HL-60 (cell line): ENCODE measurements around the gene OTOF.

Source experiments
- CTCF ChIP-seq: IDR thresholded peaks from one replicate; pipeline ENCODE4 v1.5.1; 2011; ENCODE audit warnings: low read length, control low read depth, inconsistent platforms; ENCODE audit not compliant: insufficient read depth
- POLR2AphosphoS5 ChIP-seq: IDR thresholded peaks from 2 replicates; pipeline ENCODE4 v1.6.1; 2012; ENCODE audit warnings: low read depth
- TF ChIP-seq, protein P1 (sequence below): IDR thresholded peaks from 2 replicates; pipeline ENCODE4 v1.6.1; 2012; ENCODE audit warnings: low read depth; ENCODE audit not compliant: insufficient replicate concordance

DNA sequence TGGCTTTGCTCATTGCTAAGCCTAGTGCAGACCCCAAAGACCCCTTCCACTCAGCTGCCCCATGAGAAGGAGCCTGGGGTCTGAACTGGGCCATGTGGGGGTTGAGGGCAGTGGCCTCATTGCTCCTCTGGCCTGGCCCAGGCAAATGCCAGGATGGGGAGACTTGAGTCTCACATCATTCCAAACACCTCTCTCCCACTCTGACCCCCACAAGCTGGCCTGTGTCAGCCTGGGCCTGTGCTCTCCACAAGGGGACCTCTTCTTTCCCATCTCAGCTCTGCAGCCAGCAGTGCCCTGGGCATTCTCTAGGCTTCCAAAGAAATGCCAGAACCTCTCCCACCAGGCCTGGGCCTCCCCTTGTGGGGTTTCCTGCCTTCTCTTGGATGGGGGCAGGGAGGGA, 45.8 kb upstream of the OTOF start:
- TF ChIP-seq CTCF (no peak), POLR2AphosphoS5 (no peak)
- TF ChIP-seq, protein P1, sequence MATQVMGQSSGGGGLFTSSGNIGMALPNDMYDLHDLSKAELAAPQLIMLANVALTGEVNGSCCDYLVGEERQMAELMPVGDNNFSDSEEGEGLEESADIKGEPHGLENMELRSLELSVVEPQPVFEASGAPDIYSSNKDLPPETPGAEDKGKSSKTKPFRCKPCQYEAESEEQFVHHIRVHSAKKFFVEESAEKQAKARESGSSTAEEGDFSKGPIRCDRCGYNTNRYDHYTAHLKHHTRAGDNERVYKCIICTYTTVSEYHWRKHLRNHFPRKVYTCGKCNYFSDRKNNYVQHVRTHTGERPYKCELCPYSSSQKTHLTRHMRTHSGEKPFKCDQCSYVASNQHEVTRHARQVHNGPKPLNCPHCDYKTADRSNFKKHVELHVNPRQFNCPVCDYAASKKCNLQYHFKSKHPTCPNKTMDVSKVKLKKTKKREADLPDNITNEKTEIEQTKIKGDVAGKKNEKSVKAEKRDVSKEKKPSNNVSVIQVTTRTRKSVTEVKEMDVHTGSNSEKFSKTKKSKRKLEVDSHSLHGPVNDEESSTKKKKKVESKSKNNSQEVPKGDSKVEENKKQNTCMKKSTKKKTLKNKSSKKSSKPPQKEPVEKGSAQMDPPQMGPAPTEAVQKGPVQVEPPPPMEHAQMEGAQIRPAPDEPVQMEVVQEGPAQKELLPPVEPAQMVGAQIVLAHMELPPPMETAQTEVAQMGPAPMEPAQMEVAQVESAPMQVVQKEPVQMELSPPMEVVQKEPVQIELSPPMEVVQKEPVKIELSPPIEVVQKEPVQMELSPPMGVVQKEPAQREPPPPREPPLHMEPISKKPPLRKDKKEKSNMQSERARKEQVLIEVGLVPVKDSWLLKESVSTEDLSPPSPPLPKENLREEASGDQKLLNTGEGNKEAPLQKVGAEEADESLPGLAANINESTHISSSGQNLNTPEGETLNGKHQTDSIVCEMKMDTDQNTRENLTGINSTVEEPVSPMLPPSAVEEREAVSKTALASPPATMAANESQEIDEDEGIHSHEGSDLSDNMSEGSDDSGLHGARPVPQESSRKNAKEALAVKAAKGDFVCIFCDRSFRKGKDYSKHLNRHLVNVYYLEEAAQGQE: no peak
